IPS-15b (cell line): Measurements from ENCODE around the gene MYH14.
"Not testable (repeated sequence)": the region's sequence is repeated elsewhere in the genome, so short reads cannot be mapped to it uniquely, and the experiment has no call there.

Experiments
- H3K27me3 ChIP-seq: one replicate; pipeline ENCODE4 v1.6.1; 2013; ENCODE audit warnings: low read length; ENCODE audit not compliant: control insufficient read depth, insufficient read depth
- H3K36me3 ChIP-seq: one replicate; pipeline ENCODE4 v1.6.1; 2013; ENCODE audit warnings: low read length; ENCODE audit not compliant: control insufficient read depth, insufficient read depth
- H3K4me1 ChIP-seq: one replicate; pipeline ENCODE4 v1.6.1; 2013; ENCODE audit warnings: mild to moderate bottlenecking, low read length; ENCODE audit not compliant: control insufficient read depth, insufficient read depth
- H3K4me3 ChIP-seq: one replicate; pipeline ENCODE4 v1.5.1; 2013; ENCODE audit warnings: low read depth, low read length
- H3K9ac ChIP-seq: one replicate; pipeline ENCODE4 v1.6.1; 2013; ENCODE audit warnings: low read depth, mild to moderate bottlenecking, low read length
- H3K9me3 ChIP-seq: one replicate; pipeline ENCODE4 v1.6.1; 2013; ENCODE audit warnings: mild to moderate bottlenecking, low read length; ENCODE audit not compliant: control insufficient read depth, insufficient read depth

Gene MYH14

GRCh38 chr19:50230379-50231351 lies 27.2 kb downstream of the MYH14 start:
- H3K27me3 ChIP-seq, result no peaks in the 10 kb centered on the region
- H3K4me1 ChIP-seq, result peaks cover 7% of the 10 kb centered on the region
- H3K9me3 ChIP-seq, result no peaks in the 10 kb centered on the region
- peak overlapping the region; percentile 48 for H3K4me3 ChIP-seq
- H3K9ac ChIP-seq, result peak overlapping the region; percentile 47
- peaks cover 2% of the 10 kb centered on the region for H3K36me3 ChIP-seq

DNA sequence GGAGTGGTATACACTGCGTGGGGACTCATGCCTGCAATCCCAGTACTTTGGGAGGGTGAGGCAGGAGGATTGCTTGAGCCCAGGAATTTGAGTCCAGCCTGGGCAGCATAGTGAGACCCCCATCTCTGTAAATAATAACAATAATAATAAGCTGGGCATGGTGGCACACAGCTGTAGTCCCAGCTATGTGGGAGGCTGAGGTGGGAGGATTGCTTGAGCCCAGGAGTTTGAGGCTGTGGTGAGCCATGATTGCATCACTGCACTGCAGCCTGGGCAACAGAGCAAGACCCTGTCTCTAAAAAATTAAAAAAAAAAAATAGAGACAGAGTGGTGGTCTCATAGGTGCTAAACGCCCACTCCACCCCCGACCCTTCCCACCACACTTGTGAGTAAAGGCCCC lies 28.0 kb downstream of the MYH14 start:
- not testable (repeated sequence) for H3K9ac ChIP-seq, H3K36me3 ChIP-seq, H3K9me3 ChIP-seq, H3K4me3 ChIP-seq, H3K27me3 ChIP-seq, H3K4me1 ChIP-seq

DNA sequence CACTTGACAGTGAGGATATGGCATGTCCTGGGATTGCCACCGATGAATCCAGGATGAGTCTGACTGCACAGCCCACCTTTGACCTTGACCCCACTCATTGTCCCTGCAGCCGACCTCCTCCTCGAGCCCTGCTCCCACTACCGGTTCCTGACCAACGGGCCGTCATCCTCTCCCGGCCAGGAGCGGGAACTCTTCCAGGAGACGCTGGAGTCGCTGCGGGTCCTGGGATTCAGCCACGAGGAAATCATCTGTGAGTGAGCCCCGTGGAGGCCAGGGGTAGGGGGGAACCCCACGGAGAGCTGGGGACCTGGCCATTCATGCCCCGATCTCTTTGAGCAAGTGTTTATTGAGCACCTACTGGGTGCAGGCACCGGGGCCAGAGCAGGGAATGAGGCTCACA lies 28.4 kb downstream of the MYH14 start:
- Histone ChIP-seq H3K9me3 (no peaks in the 10 kb centered on the region), H3K36me3 (peaks cover 2% of the 10 kb centered on the region), H3K4me1 (peaks cover 7% of the 10 kb centered on the region), H3K4me3 (no peak overlapping the region), H3K9ac (no peak overlapping the region), H3K27me3 (no peaks in the 10 kb centered on the region)

DNA sequence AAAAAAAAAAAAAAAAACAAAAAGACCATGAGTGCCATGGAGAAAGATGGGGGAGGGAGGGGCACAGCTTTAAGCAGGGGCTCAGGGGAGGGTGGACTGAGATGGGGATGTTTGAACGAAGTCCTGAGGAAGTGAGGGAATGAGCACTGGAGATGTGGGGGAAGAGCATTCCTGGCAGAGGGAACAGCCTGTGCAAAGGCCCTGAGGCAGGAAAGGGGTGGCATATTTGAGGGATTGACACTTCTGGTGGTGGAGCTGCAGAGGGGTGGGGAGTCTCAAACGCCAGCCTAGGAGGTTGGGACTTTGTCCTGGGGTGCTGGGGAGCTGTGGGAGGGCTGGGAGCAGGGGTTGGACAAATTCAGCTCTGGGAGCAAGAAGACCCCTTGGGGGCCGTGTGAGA lies 29.2 kb downstream of the MYH14 start:
- H3K36me3 ChIP-seq, result peaks cover 2% of the 10 kb centered on the region
- H3K9me3 ChIP-seq, result no peaks in the 10 kb centered on the region
- no peaks in the 10 kb centered on the region for H3K27me3 ChIP-seq
- H3K4me1 ChIP-seq, result peaks cover 7% of the 10 kb centered on the region
- no peak overlapping the region for H3K4me3 ChIP-seq
- no peak overlapping the region for H3K9ac ChIP-seq

DNA sequence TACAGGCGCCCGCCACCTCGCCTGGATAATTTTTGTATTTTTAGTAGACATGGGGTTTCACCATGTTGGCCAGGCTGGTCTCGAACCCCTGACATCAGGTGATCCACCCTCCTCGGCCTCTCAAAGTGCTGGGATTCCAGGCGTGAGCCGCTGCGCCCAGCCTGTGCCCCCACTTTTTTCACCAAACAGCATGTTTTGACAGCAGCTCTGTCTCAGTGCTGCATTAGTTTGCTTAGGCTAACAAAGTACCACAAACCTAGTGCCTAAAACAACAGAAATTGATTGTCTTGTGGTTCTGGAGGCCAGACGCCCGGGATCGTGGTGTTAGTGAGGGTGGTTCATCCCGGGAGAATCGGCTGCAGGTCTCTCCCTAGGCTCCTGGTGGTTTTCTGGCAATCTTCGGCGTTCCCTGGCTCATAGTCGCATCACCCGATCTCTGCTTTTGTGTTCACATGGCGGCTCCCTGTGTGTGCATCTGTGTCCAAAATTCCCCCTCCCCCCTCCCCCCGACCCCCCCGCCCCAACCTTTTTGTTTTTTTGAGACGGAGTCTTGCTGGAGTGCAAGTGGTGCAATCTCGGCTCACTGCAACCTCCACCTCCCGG lies 30.0 kb downstream of the MYH14 start:
- Histone ChIP-seq H3K9me3 (no peaks in the 10 kb centered on the region), H3K4me3 (no peak overlapping the region), H3K4me1 (peaks cover 7% of the 10 kb centered on the region), H3K9ac (no peak overlapping the region), H3K36me3 (peaks cover 2% of the 10 kb centered on the region), H3K27me3 (no peaks in the 10 kb centered on the region)

GRCh38 chr19:50237493-50237892 lies 34.1 kb downstream of the MYH14 start:
- H3K4me1 ChIP-seq, H3K9me3 ChIP-seq, H3K27me3 ChIP-seq, H3K9ac ChIP-seq, H3K4me3 ChIP-seq, H3K36me3 ChIP-seq: not testable (repeated sequence)

GRCh38 chr19:50238043-50238442 lies 34.6 kb downstream of the MYH14 start:
- Histone ChIP-seq H3K9me3 (no peaks in the 10 kb centered on the region), H3K9ac (no peak overlapping the region), H3K27me3 (no peaks in the 10 kb centered on the region), H3K4me1 (peaks cover 7% of the 10 kb centered on the region), H3K4me3 (no peak overlapping the region), H3K36me3 (no peaks in the 10 kb centered on the region)

GRCh38 chr19:50239921-50240590 lies 36.6 kb downstream of the MYH14 start:
- no peaks in the 10 kb centered on the region for H3K36me3 ChIP-seq
- H3K9me3 ChIP-seq, result no peaks in the 10 kb centered on the region
- no peak overlapping the region for H3K4me3 ChIP-seq
- no peak overlapping the region for H3K9ac ChIP-seq
- no peaks in the 10 kb centered on the region for H3K4me1 ChIP-seq
- H3K27me3 ChIP-seq, result no peaks in the 10 kb centered on the region

GRCh38 chr19:50242581-50242980 lies 39.2 kb downstream of the MYH14 start:
- H3K4me3 ChIP-seq, result no peak overlapping the region
- no peaks in the 10 kb centered on the region for H3K9me3 ChIP-seq
- peaks cover 4% of the 10 kb centered on the region for H3K4me1 ChIP-seq
- no peaks in the 10 kb centered on the region for H3K36me3 ChIP-seq
- H3K9ac ChIP-seq, result no peak overlapping the region
- no peaks in the 10 kb centered on the region for H3K27me3 ChIP-seq

DNA sequence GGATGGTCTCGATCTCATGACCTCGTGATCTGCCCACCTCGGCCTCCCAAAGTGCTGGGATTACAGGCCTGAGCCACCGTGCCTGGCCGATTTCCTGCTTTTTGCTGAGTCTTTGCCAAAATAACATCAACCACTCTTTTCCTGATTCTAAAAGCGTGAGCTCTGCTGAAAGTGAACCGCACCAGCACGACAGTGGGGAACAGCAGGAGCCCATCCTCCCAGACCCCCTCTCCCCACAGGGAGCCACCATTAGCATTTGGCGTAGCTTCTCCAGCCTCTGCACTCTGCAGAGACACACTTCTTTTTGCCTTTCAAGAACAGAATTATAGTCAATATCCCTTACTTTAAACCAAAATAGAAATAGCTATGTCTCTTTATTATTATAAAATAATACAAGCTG lies 41.3 kb downstream of the MYH14 start:
- Histone ChIP-seq H3K4me1 (peaks cover 4% of the 10 kb centered on the region), H3K9me3 (no peaks in the 10 kb centered on the region), H3K4me3 (no peak overlapping the region), H3K27me3 (no peaks in the 10 kb centered on the region), H3K36me3 (no peaks in the 10 kb centered on the region), H3K9ac (no peak overlapping the region)

GRCh38 chr19:50248413-50248812 lies 45.0 kb downstream of the MYH14 start:
- no peak overlapping the region for H3K9ac ChIP-seq
- H3K4me3 ChIP-seq, result no peak overlapping the region
- no peaks in the 10 kb centered on the region for H3K27me3 ChIP-seq
- H3K36me3 ChIP-seq, result peaks cover 10% of the 10 kb centered on the region
- peaks cover 9% of the 10 kb centered on the region for H3K9me3 ChIP-seq
- H3K4me1 ChIP-seq, result peaks cover 4% of the 10 kb centered on the region
